Retina (tissue), 1 donor: ENCODE results near the gene ST8SIA2.

Experiments used
- DNase-seq: peaks from one replicate; pipeline ENCODE4 v3.0.0-alpha.2; 2016

ST8SIA2 gene

GRCh38 chr15:92393071-92393979 lies at the start of gene ST8SIA2:
TSS of gene ST8SIA2 (plus strand) at chr15:92393881. CDS start at chr15:92394065, 184 bp downstream.
- peak; percentile 88 for DNase-seq

GRCh38 chr15:92343924-92344643 lies 49.6 kb upstream of the ST8SIA2 start:
- peak; percentile 73 for DNase-seq

GRCh38 chr15:92346063-92346462 lies 47.6 kb upstream of the ST8SIA2 start:
- no peak for DNase-seq

- no peak for DNase-seq
Measured at GRCh38 chr15:92355307-92355706, 38.4 kb upstream of the ST8SIA2 start.

- DNase-seq, result no peak
Measured at GRCh38 chr15:92361321-92362000, 32.2 kb upstream of the ST8SIA2 start.

- no peak for DNase-seq
Measured at GRCh38 chr15:92362001-92362350, 31.7 kb upstream of the ST8SIA2 start.

- no peak for DNase-seq
Measured at GRCh38 chr15:92365084-92365483, 28.6 kb upstream of the ST8SIA2 start.

- DNase-seq, result no peak
Measured at GRCh38 chr15:92365906-92366305, 27.8 kb upstream of the ST8SIA2 start.

GRCh38 chr15:92366381-92366780 lies 27.3 kb upstream of the ST8SIA2 start:
- DNase-seq, result no peak

GRCh38 chr15:92375057-92375456 lies 18.6 kb upstream of the ST8SIA2 start:
- DNase-seq, result no peak

GRCh38 chr15:92376109-92376508 lies 17.6 kb upstream of the ST8SIA2 start:
- DNase-seq, result no peak

- DNase-seq, result no peak
Measured at GRCh38 chr15:92377083-92377789, 16.4 kb upstream of the ST8SIA2 start.

- DNase-seq, result no peak
Measured at GRCh38 chr15:92383519-92384324, 10.0 kb upstream of the ST8SIA2 start.

- no peak for DNase-seq
Measured at GRCh38 chr15:92384381-92384780, 9.3 kb upstream of the ST8SIA2 start.

- no peak for DNase-seq
Measured at GRCh38 chr15:92385096-92385495, 8.6 kb upstream of the ST8SIA2 start.

GRCh38 chr15:92391640-92392039 lies 2.0 kb upstream of the ST8SIA2 start:
- no peak for DNase-seq

- peak; percentile 48 for DNase-seq
Measured at GRCh38 chr15:92392462-92392861, 1.2 kb upstream of the ST8SIA2 start.

GRCh38 chr15:92393980-92394308 lies 263 bp downstream of the ST8SIA2 start:
- DNase-seq, result peak; percentile 84

- peak; percentile 90 for DNase-seq
Measured at GRCh38 chr15:92394309-92395097, 822 bp downstream of the ST8SIA2 start.

GRCh38 chr15:92395098-92395635 lies 1.5 kb downstream of the ST8SIA2 start:
- no peak for DNase-seq
